LoVo (cell line): ENCODE results near the gene METRNL.
"Not testable (repeated sequence)": the region's sequence is repeated elsewhere in the genome, so short reads cannot be mapped to it uniquely, and the experiment has no call there.

Experiments
- DNase-seq: peaks from one replicate; pipeline ENCODE4 v3.0.0-alpha.2; 2016; ENCODE audit warnings: low spot score

Gene METRNL

DNA sequence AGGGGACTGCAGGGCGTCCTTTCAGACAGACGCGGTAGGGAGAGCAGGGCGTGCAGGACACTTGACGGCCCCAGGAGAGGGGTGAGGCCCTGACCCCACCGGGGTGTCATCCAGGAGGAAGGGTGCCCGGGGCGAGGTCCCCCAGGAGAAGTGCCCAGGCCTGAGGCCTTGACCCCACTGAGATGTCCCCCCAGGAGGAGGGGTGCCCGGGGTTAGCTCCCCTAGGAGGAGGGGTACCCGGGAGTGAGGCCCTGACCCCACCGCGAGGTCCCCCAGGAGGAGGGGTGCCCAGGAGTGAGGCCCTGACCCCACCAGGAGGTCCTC, 27.2 kb upstream of the METRNL start:
- no peak for DNase-seq

- no peak for DNase-seq
These were observed 26.3 kb upstream of the METRNL start for GRCh38 chr17:83053021-83053681.

DNA sequence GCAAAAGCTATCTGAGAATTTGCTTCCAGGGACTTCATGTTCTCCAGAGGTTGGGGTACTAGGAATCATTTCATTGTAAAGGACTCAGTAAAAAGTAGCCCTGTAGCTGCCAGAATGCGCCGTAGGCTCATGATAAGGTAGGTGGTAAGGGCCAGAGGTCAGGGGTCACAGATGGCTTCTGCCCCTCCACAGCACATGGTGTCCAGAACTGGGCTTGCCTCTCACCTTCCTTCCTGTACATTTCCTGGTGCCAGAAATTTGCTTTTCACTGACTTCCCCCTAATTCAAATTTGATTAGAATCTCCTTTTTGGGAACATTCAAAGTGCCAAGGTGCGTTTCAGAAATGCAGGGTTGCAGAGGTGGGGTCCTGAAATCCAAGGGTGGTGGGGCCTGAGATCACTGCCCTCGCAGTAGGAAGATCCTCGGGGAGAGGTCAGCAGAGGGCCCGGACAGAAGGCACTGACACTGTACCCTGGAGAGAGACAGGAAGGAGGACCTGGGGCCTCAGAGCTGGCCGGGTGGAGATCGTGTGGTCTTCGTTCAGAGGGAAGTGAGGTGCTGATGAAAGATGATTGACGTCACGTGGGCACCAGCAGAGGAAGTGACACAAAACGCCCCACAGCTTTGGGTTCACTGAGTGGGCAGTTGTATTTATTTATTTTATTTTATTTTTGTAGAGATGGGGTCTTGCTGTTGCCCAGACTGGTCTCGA, 25.5 kb upstream of the METRNL start:
- DNase-seq = no peak

DNA sequence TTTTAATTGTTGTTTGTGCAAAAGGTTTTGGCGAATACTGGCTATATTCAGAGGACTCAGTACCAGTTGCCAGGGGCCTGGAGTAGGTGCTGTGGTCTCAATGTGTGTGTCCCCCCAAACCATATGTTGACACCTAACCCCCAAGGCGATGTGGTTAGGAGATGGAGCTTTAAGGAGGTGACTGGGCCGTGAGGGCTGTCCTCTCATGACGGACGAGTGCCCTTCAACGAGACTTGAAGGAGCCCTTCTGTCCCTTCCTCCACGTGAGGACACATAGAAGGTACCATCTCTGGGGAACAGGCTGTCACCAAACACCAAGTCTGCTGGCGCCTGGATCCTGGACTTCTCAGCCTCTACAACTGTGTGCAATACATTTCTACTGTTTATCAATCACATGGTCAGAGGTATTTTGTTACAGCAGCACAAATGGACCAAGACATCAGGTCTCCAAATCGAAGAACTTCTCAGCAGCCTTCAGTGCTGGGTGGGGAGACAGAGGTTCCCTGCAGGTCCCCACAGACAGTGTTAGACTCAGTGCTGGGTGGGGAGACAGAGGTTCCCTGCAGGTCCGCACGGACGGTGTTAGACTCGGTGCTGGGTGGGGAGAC, 24.8 kb upstream of the METRNL start:
- no peak for DNase-seq

DNA sequence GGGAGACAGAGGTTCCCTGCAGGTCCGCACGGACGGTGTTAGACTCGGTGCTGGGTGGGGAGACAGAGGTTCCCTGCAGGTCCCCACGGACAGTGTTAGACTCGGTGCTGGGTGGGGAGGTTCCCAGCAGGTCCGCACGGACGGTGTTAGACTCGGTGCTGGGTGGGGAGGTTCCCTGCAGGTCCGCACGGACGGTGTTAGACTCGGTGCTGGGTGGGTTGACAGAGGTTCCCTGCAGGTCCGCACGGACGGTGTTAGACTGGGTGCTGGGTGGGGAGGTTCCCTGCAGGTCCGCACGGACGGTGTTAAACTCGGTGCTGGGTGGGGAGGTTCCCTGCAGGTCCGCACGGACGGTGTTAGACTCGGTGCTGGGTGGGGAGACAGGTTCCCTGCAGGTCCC, 24.2 kb upstream of the METRNL start:
- DNase-seq = not testable (repeated sequence)

GRCh38 chr17:83055911-83056582, 23.4 kb upstream of the METRNL start:
- DNase-seq = peak; percentile 13

GRCh38 chr17:83056583-83057396, 22.6 kb upstream of the METRNL start:
- no peak for DNase-seq

GRCh38 chr17:83057397-83057761, 22.0 kb upstream of the METRNL start:
- no peak for DNase-seq

- no peak for DNase-seq
These were observed 21.6 kb upstream of the METRNL start for GRCh38 chr17:83057793-83058265.

GRCh38 chr17:83058266-83058798, 21.1 kb upstream of the METRNL start:
- no peak for DNase-seq

DNA sequence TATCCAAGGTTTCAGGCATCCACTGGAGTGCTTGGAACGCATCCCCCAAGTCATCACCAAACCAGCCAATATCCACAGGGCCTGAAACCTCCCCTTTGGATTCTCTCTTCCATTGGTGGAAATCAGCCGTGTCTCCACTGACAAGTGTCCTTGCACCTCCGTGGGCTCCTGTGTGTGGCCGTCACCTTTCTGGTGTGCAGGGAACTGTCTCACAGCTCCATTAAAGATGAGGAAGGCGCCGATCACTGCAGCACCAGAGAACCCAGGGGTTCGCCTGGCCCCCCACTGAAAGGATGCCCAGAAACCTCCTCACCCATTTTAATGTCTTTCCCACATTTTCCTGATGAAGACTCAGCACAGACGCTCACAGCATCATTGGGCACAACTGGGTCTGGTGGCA, 17.8 kb upstream of the METRNL start:
- no peak for DNase-seq

DNA sequence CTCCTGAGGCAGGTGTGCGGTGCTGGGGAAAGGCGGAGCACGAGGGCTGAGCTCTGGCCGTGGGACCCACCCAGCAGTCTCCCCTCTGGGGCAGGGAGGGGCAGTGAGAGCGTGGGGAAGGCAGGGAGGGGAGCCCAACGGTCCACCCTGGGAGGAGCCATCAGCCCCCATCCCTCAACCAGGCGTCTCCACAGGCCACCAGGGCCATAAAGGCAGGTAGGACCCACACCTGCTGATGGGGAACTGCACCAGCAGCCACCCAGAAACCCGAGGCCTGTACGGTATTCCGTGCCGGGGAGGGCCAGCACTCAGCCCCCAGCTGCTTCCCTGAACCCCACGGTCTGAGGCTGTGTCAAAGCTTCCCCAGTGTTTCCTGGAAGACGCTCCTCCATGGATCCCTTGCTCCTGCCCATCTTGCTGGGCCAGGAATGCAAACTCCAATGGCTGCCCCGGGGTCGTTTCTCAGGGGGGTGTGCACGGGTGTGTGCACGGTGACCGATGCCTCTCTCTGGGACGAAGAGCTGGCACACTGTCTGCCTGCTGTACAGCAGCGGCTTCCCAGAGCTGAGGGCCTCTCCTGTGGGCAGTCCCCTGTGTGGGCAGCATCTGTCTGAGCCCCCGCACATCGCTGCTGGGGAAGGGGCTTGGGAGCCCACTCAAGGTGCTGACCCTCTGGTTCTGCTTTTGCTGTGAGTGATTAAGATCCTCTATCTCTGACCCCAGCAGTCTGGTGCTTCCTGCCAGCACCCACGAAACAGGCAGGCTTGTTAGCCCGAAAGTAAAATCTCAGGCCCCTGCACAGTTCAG, 17.2 kb upstream of the METRNL start:
- DNase-seq = no peak

- no peak for DNase-seq
These were observed 16.4 kb upstream of the METRNL start for GRCh38 chr17:83062818-83063671.

DNA sequence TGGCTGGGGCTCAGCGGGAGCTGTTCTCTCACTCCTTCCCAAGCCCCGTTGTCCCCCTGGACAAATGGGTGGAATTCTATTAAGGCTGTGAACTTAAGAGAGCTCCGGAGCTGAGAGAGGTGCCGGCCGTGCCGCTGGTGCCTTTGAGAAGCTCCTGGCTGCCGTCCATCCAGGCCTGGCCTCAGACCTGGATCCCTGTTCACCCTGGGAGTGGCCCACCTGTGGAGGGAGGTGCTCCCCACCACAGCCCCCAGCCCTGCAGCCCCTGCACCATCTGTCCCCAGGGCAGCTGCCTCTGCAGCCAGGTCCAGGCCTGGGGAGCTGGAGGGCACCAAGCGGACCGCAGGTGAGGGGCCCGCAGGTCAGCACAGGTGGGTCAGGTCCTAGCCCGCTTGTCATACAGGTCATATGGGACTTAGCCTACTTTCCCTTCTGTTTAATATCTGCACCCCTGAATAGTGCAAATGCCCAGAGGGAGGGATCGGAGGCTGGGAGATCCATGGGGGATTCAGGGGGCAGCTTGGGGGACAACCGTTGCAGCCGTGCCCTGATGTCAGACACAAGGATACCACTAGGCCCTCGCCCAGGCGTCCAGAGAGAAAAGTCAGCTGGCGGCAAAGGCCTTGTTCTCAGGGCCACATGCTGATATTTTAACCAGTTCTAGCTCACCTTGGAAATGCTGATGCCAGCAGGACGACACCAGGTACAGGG, 15.2 kb upstream of the METRNL start:
- no peak for DNase-seq

GRCh38 chr17:83064732-83065659, 14.4 kb upstream of the METRNL start:
- DNase-seq = no peak

GRCh38 chr17:83065660-83066542, 13.5 kb upstream of the METRNL start:
- DNase-seq = no peak

- DNase-seq = not testable (repeated sequence)
These were observed 12.9 kb upstream of the METRNL start for GRCh38 chr17:83066543-83066890.
